ENCODE measurements around the gene TP63. TPM values are rescaled to one million over a fixed set of nuclear protein-coding genes. Genes with fewer than 3 reads are reported as not detected.

The TP63 gene
- total RNA-seq, 1 donor from 2014 or later = 0.06 TPM

DNA sequence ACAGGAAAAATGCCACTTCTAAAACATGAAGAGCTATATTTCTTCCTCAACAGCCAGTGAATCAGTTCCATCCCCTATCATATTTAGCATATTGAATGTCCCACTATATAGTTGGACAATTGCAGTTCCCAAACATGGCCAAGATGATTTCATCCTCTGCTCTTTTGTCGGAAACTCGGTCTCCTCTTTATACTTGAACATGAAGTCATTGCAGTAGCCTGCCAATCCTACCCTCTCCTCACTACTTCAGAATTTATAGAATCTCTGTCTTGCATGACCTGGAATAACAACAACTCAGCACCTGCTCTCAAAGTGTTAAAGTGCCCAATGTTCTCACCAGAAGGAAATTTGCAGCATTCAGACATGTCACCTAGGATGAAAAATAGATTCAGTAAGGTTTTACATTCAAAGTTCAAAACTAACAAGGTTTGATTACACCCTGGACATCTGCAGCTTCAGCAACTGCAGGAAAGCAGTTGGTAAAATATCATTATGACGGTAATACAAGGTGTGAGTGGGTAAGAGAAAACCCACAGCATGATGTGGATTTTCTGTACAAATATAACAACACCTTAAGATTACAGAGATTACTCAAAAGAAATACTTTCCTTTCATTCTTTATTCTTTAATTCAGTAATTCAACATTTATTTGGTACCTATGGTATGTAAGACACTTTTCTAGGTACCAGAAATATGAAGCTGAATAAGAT, 52.5 kb downstream of the TP63 start:
- no peak for DNase-seq (ENCODE audit: low spot score)

DNA sequence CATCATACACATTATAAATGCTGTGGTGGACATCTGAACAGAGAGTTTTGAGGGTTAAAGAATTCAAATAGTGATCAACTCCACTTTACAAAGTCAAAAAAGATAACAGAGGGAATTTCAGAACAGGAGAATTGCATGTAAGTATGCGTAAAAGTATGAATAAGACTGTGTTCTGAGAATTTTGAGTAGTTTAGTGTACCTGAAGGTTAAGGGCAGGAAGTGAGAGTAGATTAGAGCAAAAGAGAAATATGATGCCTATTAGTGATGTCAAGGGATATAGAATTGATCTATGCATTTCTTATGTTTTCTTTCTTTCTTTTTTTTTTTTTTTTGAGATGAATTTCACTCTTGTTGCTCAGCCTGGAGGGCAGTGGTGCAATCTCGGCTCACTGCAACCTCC, 53.1 kb downstream of the TP63 start:
- no peak for DNase-seq (ENCODE audit: low spot score)

DNA sequence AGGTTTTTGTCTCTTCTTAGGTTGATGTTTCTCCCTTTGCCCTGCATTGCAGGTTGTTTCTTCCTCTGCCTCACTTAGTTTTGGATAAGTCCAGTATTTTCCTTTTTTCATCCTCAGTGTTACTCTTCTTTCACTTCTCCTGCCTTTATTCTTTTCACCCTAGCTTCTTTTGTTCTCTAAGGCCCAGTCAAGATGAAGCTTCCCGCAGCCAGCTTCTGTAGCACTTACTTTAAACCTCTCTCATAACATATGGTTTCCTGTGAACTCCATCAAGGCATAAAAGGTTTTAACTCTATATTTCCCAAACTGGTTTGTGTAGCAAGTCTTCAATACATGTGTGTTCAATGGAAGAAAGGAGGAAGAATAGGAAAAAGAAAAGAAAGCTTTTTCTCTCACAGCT, 54.1 kb downstream of the TP63 start:
- no peak for DNase-seq (ENCODE audit: low spot score)

- no peak for DNase-seq (ENCODE audit: low spot score)
Observed at GRCh38 chr3:189685860-189686259, 54.7 kb downstream of the TP63 start.

- DNase-seq (ENCODE audit: low spot score) = no peak
Observed at GRCh38 chr3:189687475-189687874, 56.3 kb downstream of the TP63 start.

GRCh38 chr3:189688262-189688661, 57.1 kb downstream of the TP63 start:
- no peak for DNase-seq (ENCODE audit: low spot score)

DNA sequence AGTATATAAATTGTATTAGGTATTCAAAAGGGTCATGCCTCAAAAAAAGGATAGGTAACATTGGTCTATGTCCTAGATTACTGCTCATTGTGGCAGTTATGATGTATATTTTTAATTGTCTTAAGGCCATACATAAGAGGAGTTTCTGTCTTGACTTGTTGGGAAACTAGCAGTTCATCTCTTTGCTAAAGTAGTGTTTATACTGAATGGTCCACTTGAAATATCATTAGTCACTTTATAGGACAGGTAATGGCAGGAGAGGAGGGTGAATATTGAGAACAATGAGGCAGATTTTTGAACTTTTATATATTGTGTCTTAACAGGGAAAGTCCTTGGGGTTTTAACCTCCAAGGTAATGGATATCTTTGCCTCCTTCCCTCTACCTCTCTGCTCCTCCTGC, 58.4 kb downstream of the TP63 start:
- DNase-seq (ENCODE audit: low spot score) = no peak

GRCh38 chr3:189690237-189690636, 59.0 kb downstream of the TP63 start:
- no peak for DNase-seq (ENCODE audit: low spot score)

- DNase-seq (ENCODE audit: low spot score) = no peak
Observed at GRCh38 chr3:189690672-189691071, 59.5 kb downstream of the TP63 start.

- DNase-seq (ENCODE audit: low spot score) = no peak
Observed at GRCh38 chr3:189695400-189695799, 64.2 kb downstream of the TP63 start.

DNA sequence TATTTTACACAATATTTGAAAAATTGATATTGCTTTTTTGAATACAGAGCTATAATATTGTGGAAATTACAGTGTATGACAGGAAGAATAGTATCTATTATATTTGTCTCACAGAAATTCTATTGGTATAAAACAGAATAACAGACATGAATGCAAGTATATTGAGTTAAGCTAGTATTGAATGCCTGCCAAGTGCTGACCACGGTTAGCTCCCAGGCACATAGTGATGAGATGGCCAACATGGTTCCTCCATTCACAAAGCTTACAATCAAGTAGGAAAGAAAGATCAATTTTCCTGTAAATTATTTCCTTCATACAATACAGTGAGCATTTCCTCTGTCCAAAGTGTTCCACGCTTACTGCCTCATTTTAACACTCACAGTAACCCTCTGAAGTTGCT, 67.6 kb downstream of the TP63 start:
- DNase-seq (ENCODE audit: low spot score) = peak; percentile 22

DNA sequence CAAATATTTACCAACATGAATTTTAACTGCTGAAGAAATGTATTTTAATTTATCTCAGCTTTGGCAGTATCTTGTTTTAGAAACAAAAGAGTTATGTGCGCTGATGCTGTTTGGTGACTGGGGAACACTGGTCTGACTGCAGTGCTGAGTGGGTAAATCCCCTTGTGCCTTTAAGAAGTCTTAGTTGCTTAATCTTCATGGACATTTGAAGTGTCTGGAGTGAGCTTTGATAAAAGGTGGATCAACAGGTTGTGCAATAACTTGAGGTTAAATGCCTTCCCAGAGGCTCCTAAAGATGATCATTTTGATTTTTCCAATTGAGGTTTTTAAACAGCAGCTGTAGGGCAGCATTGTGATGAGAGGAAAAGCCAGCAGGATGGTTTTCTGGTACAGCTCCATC, 68.7 kb downstream of the TP63 start:
- no peak for DNase-seq (ENCODE audit: low spot score)

GRCh38 chr3:189702066-189702646, 71.0 kb downstream of the TP63 start:
- no peak for DNase-seq (ENCODE audit: low spot score)

DNA sequence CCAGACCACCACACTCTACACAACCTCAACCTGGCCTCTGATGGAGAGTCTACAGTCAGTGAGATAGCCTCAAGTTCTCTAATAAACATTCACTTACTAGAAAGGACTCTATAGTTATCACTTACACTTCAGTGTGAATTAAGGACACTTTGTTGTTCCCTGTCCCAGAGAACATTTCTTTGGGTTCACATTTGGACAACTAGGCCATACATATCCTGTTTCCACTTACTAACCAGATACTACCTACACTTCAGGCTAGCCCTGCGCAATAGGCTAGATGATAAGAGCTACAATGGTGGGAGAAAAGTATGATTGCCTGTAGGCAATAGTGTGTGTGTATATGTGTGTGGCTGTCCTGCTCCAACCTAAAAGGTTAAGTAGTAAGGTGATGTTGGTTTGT, 72.7 kb downstream of the TP63 start:
- no peak for DNase-seq (ENCODE audit: low spot score)

DNA sequence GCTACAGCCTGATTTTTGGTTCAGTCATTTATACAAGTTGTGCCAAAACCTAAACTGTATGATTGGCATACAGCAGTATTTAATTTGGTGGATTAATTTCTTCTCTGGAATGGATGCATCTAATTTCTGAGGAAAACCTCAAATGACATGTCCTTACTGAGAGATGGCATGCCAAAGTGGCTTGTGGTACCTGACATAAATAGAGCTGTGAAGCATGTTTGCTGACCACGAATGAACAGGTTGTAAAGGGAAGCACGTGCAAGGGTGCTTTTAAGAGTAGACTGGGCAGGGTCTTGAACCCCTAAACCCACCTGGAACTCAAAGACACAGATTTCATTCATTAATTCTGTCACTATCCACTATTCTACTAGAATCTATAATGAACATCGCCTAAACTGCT, 77.2 kb downstream of the TP63 start:
- DNase-seq (ENCODE audit: low spot score) = no peak

- DNase-seq (ENCODE audit: low spot score) = peak; percentile 35
Observed at GRCh38 chr3:189710620-189711402, 79.6 kb downstream of the TP63 start.

GRCh38 chr3:189712906-189713483, 81.8 kb downstream of the TP63 start:
- no peak for DNase-seq (ENCODE audit: low spot score)

DNA sequence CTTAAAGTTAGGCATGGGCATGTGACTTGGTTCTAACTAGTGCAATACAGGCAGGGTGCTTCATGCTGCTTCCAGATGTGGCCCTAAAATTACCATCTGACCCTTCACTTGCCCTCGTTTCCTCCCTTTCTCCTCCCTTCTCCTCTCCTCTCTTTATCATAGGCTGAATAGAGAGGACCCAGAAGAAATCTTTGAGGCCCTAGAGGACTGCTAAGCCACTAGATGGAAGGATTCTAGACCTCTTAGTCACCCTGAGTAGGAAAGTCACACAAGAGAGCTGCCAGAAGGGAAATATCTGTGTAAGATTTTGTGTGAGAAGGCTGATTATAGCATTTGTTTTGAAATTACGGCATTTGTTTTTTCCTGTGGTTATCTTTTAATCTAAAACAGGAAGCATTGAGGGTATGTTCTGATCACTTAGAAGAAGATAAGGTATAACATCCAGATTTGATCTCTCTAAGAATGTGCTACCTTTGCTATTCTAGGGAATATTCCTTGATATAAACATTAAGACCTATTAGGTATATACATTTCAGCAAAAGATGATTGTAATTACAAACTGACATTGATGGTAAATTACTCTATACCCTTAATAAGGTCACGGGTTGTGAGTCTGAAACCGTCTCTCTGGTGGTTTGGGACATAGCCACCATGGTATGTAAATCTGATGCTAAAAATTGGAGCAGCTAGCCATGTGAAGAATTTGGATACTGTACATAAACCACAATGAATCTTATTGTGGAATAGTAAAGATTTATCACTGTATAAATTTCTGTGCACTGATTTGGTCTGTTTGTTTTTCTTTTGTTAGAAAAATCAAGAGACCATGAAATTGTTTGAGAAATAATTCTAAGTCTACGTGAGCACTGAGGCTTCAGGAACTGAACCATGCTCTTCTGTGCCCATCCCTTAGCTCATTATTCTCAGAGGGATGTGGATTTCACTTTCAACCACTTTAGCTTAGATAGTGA, 84.1 kb downstream of the TP63 start:
- DNase-seq (ENCODE audit: low spot score) = no peak

DNA sequence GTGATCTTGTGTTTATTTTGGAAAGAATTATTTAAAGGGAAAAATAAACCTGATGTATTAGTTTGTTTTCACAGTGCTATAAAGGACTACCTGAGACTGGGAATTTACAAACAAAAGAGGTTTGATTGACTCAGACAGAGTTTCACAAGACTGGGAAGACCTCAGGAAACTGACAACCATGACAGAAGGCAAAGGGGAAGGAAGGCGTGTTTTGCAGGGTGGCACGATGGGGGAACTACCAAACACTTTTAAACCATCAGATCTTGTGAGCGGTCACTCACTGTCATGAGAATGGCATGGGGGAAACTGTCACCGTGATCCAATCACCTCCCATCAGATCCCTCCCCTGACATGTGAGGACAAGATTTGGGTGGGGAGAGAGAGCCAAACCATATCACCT, 87.0 kb downstream of the TP63 start:
- DNase-seq (ENCODE audit: low spot score) = no peak

DNA sequence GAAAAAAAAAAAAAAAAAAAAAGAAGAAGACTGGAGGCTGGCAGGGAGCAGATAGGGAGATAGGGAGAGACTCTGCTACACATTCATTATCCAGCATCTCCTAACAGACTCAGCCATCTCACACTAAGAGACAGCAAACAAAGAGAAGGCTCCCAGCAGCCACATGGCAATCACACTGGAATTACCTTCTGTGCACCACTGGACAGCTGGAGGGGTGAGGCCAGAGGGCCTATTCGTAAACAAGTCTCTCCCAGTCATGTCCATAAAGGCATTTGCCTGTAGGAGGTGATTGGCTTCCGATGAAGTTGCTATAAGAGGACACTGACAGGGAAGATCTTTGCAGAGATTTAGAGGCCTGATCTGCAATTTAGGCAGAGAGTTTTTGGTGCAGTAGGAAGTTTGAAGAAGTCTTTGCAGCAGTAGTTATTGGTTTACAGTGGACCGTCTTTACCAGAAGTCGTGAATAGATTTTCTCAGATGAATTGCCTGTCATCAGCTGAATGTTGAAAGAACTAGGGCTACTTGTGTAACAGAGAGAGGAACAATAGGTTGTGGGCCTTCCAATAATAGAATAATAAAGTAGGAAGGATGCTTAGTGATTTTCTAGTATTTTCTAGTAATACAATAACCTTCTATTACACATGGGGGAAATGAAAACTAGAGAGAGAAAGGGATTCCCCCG, 89.7 kb downstream of the TP63 start:
- DNase-seq (ENCODE audit: low spot score) = no peak
